SK-N-DZ (cell line): Measurements from ENCODE around the gene GARIN6. TPM values are rescaled to one million over a fixed set of nuclear protein-coding genes. Genes with fewer than 3 reads are reported as not detected.
A peak's percentile ranks its signal among the peaks of the same experiment; 100 is the strongest.
"Not testable (repeated sequence)": the region's sequence is repeated elsewhere in the genome, so short reads cannot be mapped to it uniquely, and the experiment has no call there.

Experiments used
- DNase-seq: peaks from one replicate; pipeline ENCODE4 v3.0.0-alpha.2; 2015; ENCODE audit warnings: low spot score
- polyA plus RNA-seq, 2 experiments: library from polyadenylated mRNA; depleted of rRNA; stranded (reverse); fragments of >200 nt; gene quantifications; 2 replicates each; pipeline ENCODE4 v1.2.3, GENCODE V29; 2014

GARIN6 gene
- not detected in 2 replicates for polyA plus RNA-seq (2014; cell fraction: cytosol; rRNA removed)
- not detected in 2 replicates for polyA plus RNA-seq (2014; cell fraction: nucleus; rRNA removed)

DNA sequence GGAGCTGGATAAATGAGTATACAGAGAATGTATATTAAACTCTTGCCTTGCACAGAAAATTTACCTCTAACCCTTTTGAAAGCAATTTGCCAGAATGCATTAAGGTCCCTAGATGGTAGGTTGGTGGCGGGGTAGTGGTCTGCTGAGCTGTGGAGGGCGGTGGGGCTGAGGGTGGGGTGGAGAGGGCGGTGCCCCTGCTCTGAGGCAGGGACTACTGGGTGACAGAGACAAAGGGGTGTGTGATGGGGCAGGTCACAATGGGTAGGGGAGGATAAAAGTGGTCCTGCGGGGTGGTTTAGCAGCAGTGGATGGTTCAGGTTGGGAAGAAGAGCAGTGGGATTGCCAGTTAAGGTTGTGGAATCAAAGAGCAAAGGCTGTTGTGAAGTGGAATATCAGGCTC, at the start of gene GARIN6:
TSS of gene GARIN6 (plus strand) at position 301 of the 400 bp plus-strand sequence. CDS start 422 bp downstream, outside the sequence.
- no peak for DNase-seq

GRCh38 chr12:99598785-99599184, 48.8 kb upstream of the GARIN6 start:
- no peak for DNase-seq

DNA sequence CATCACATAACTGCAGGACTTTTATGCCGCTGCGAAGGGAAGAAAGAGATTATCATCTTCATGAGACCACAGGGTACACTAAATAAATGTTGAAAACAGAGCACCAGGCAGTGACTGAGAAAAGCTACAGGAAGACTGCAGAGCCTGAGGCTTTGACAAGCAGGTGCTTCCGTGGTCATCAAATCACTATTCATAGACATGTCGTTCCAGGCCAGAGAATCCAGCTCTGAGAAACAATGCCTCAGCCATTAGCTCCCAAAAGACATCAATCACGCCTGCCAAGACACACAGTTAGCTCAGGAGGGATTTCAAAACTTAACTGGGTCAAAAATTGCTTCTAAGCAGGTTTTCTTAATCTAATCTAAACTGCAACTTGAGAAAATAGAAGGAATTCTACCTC, 47.2 kb upstream of the GARIN6 start:
- peak; percentile 16 for DNase-seq

GRCh38 chr12:99609455-99610181, 37.9 kb upstream of the GARIN6 start:
- no peak for DNase-seq

DNA sequence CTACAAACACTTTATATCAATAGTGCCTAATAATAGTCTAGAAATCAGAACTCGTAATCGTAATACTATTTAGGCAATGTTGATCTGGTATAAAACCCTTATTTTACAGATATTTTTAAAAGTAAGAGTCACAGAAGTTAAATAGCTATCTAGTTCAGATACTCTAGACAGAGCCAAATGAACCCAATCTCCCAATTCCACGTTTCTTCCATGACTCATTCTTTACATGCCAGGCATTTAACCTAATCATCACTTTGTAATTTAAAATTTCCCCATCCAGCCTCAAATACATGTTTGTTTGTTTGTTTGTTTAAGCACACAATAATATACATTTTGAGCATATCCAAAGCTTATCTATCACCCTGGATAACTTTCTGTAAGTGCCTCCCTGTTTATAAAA, 36.4 kb upstream of the GARIN6 start:
- no peak for DNase-seq

DNA sequence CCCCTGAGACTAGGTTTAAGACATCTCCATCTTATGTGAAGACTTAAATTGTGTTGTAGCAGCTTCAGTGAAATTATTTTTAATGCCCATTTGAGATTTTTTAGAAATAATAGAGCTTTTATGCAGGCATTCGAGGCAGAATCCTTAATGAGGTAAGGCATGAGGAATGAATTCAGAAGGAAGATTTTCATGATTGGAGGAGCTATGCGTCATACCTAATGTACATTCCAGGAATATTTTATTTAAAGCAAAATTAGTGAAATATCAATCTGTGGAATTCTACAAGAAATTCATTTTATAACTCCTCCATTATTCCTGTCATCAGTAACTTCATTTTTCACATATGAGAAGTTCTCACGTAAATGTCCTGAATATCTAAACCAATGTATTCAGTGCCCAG, 36.0 kb upstream of the GARIN6 start:
- no peak for DNase-seq

- DNase-seq: no peak
Observed at GRCh38 chr12:99618657-99619056, 28.9 kb upstream of the GARIN6 start.

DNA sequence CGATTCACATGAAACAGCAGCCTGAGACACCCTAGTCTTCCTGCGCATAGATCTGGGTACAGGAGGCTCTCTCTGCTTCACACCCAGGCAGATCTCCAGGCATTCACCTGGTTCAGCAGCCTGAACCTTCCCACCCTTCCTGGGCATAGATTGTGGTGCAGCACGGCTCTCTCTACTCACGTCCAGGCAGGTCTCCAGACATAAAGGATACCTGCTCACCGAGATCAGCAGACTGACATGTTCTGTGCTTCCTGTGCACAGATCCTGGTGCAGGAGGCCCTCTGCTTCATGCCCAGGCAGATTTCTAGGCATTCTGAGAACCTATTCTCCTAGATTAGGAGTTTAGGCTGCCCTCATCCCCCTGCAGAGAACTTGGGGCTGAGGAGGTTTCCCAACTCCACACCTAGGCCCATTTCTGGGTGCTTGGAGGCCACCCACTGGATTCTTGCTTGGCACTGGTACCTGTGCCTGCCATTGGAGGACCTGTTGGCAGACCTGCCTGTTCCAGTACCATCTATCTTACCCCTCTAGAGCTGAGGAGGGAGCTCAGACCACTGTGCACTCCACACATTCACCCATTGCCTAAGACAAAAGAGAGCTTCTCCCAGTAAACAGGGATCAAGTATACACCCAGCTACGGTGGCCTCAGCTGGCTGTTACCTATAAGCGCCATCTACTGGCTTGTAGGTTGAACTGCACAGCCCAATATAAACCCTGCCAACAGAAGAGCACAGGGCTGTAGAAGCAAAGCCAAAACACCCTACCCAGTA, 28.0 kb upstream of the GARIN6 start:
- peak; percentile 36 for DNase-seq

- DNase-seq: no peak
Observed at GRCh38 chr12:99620159-99620479, 27.4 kb upstream of the GARIN6 start.

DNA sequence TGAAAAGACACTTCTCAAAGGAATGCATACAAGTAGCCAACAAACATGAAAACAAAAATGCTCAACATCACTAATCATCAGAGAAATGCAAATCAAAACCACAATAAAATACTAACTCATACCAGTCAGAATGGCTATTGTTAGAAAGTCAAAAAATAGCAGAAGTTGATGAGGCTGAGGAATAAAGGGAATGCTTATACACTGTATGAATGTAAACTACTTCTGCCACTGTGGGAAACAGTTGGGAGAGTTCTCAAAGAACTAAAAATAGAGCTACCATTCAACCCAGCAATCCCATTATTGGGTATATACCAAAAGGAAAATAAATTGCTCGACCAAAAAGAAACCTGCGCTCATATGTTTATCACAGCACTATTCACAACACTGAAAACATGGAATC, 23.0 kb upstream of the GARIN6 start:
- not testable (repeated sequence) for DNase-seq

- DNase-seq: no peak
Observed at GRCh38 chr12:99627459-99627858, 20.1 kb upstream of the GARIN6 start.

- no peak for DNase-seq
Observed at GRCh38 chr12:99644629-99645028, 2.9 kb upstream of the GARIN6 start.

GRCh38 chr12:99648183-99648582, 630 bp downstream of the GARIN6 start:
- DNase-seq: no peak

DNA sequence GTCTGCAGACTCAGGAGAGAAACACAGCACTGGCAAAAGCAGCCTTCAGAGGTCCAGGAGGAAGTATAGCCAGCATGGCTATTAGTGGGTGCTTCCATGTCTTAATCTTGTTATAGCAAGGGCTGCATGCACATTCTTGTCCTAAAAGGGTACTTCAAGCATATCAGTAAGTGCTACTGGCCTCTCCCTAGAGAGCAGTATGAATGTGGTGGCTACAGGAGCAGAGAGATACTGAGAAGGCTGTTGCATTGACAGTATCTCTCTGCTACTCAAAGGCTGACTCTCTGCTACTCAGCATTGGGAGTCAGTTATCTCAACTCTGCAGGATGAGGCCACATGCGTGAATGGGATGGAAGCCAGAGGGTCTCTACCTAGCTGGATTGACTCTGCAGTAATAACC, 2.0 kb downstream of the GARIN6 start:
- DNase-seq: peak; percentile 51

DNA sequence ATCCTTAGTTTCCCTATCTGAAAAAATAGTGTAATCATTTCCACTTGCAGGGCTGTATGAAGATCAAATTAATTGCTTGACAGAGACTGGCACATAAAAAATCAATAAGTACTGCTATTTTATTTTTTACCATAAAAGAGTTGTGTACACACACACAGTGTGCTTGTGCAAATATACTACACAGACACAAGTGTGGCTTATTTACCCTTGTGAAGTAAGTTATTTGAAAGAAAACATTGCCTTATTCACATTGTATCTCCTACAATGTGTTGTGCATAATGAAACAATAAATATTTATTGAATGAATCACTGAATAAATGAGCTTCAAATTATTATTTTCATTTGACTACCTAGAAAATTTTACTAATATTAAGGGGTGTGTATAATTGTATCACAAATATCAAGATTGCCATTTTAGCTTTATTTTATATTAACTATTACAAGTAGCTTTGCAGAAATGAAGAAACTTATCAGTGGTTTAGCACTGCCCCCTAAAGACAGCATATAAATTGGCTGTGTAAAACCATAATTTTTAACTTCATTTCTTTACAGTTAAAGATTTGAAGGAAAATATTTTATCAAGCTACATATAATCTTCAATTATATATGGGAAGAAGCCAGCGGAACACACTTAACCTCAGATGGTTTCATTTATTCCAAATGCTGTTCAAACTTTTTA, 11.3 kb downstream of the GARIN6 start:
- DNase-seq: no peak

DNA sequence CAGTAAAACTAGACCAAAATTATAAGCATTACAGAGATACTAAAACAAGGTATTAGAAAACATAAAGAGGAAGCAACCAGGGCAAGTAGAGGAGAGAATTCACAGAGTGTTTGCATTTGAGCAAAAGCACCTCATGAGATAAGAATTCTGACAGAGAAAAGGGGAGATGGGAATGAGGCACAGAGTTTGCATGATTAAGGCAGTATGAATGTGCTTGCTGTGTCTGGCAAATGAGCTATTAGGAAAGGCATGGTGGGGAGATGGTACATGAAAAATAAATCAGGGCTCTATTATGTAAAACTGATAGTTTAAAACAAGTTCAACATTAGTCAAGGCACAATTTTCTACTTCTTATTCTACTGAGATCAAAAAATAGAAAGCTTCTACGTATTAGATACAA, 23.1 kb downstream of the GARIN6 start:
- no peak for DNase-seq

DNA sequence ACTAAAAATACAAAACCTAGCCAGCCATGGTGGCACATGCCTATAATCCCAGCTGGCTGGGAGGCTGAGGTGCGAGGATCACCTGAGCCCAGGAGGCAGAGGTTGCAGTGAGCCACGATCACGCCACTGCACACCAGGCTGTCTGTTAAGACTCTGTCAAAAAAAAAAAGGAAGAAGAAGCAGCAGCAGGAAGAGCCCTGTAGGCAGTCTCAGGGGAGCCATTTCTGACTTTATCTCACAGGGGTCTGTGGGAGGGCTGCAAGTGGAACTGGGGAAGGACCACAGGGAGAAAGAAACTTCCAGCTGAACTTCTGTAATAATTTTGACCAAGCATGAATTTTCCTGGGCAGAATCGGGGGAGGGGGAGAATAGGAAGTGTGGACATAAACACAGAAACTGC, 32.7 kb downstream of the GARIN6 start:
- DNase-seq: no peak

- DNase-seq: no peak
Observed at GRCh38 chr12:99686142-99686541, 38.6 kb downstream of the GARIN6 start.

DNA sequence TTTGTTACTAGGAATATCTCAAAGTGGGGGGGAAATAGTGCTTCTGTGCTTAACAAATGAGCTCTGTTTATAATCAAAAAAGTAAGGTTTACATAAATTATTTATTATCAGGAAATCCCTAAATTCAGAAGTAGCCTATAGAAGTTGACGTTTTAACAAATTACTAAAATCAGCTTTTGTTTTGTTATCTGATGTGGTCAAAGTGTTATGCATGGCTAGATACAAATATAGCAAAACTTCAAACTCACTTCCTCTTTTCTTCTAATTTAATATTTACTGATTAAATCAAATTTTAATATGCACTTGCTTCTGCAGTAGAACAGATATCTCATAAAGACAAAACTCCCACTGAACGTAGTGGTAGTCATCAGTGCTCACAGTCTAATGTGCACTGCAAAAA, 47.5 kb downstream of the GARIN6 start:
- no peak for DNase-seq
